Skin epidermis (tissue), 12 donors: Measurements from ENCODE around the gene EDEM3.
"Not testable (repeated sequence)": the region's sequence is repeated elsewhere in the genome, so short reads cannot be mapped to it uniquely, and the experiment has no call there.

Experiments used
- H3K27ac ChIP-seq, 21 experiments: fragments of 200-600 bp; sonication (generic) in 11 of 21; one replicate each; pipeline ENCODE4 v1.5.0; 2020; ENCODE audit warnings: mild to moderate bottlenecking in 3 of 21, inconsistent platforms in 2 of 21, moderate library complexity in 2 of 21
- H3K4me3 ChIP-seq, 7 experiments: fragments of 200-600 bp; sonication (generic) in 2 of 7; one replicate each; pipeline ENCODE4 v1.5.0; 2020; ENCODE audit warnings: inconsistent platforms in 2 of 7, mild to moderate bottlenecking in 2 of 7, moderate library complexity in 1 of 7

The EDEM3 gene

DNA sequence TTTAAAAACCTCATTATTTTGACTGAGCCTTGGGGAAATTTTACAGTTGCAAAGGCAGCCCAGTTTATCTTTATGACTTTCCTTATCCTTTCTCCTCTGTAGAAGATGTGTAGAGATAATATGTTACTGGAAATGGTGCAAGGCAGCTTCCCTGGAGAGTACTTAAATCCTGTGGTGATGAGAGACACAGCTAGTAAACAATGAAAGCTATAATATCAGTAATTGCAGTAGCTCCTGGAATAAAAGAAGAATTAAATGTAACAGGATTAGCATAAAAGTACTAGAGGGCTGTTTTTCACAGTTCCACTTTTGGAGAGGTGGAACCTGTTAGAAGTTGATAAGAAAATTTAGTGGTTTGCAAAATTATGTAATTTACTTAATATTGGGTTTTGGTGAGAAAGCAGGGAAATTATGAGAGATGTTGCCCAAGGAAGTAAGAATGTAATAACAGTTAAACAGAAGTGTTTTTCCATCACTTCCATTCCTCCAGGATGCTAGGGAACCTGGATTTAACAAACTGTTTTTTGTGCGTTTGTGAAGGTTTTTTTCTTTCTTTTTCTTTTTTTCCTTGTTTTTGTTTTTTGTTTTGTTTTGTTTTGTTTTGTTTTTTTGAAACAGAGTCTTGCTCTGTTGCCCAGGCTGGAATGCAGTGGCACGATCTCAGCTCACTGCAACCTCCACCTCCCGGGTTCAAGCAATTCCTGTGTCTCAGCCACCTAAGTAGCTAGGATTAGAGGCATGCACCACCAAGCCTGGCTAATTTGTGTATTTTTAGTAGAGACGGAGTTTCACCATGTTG lies 15.7 kb upstream of the EDEM3 start:
- H3K4me3 ChIP-seq: no peak overlapping the region
- no peak overlapping the region for H3K27ac ChIP-seq

DNA sequence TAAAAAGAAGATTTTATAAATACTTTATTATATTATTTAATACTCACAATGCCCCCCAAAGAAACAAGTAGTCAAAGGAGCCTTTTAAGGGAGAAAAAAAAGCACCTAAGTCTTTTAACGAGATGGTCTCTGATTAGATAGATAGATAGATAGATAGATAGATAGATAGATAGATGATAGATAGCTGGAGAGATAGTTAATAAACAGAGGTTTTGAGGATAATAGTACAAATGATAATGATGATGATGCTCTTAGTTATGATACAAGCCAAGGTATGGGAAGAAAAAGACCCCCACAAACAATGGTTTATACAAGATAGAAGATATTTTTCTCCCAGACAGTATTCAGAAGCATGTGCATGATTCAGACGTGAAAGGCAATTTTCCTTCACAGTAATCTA lies 14.6 kb upstream of the EDEM3 start:
- no peak overlapping the region for H3K27ac ChIP-seq
- no peak overlapping the region for H3K4me3 ChIP-seq

DNA sequence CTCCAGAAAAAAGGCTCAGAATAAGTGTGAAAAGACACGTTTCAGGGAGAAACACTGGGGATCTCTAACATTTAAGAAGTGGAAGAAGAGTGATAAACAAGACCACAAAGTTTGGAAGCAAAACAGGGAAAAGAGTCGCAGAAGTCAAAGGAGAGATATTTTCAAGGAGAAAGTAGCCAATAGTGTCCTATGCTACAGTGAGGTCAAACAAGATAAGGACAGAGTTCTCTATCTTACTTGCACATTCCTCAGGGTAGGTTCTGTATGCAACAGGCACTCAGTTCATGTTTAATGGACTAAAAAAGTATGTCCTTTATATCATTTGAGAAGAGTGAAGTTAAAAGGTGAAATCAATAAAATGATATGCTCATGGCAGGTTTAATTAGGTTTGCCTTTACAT lies 13.8 kb upstream of the EDEM3 start:
- H3K27ac ChIP-seq: no peak overlapping the region
- H3K4me3 ChIP-seq: no peak overlapping the region

DNA sequence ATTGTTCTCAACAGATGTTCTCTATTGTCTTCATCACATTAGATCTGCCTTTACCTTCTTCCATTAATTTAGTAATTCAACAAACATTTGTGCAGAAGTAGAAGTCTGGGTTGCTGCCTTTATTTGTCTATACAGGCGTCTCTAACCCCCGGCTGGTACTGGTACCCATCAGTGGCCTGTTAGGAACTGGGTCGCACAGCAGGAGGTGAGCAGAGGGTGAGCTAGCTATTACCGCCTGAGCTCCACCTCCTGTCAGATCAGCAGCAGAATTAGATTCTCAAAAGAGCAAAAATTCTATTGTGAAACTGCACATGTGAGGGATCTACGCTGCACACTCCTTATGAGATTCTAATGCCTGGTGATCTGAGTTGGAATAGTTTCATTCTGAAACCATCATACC lies 12.9 kb upstream of the EDEM3 start:
- no peak overlapping the region for H3K4me3 ChIP-seq
- no peak overlapping the region for H3K27ac ChIP-seq

DNA sequence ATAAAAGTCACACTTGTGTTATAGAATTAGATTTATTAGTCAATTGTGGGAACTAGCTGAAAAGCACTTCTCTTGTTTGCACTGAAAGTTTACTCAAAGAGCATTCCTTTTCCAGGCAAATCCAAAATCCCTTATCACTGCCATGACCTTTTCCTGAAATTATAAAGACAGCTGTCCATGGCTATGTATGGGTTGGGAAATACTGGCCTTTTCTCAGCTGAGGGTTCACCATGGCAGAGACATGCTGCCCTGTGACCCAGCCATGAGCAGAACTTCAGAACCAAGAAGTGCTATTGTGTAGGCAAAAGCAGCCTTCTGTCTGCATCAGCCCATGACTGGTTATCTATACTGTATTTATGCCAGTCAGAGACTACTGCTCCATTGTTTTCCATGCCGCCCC lies 9.8 kb upstream of the EDEM3 start:
- H3K27ac ChIP-seq: no peak overlapping the region
- H3K4me3 ChIP-seq: no peak overlapping the region

DNA sequence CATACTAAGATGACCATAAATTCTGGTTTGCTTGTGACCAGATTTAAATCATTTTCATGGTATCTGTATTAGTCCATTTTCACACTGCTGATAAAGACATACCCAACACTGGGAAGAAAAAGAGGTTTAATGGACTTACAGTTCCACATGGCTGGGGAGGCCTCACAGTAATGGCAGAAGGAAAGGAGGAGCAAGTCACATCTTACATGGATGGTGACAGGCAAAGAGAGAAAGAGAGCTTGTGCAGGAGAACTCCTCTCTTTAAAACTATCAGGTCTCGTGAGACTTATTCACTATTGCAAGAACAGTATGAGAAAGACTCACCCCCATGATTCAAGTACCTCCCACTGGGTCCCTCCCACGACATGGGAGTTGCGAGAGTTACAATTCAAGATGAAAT lies 8.9 kb upstream of the EDEM3 start:
- H3K4me3 ChIP-seq: not testable (repeated sequence)

DNA sequence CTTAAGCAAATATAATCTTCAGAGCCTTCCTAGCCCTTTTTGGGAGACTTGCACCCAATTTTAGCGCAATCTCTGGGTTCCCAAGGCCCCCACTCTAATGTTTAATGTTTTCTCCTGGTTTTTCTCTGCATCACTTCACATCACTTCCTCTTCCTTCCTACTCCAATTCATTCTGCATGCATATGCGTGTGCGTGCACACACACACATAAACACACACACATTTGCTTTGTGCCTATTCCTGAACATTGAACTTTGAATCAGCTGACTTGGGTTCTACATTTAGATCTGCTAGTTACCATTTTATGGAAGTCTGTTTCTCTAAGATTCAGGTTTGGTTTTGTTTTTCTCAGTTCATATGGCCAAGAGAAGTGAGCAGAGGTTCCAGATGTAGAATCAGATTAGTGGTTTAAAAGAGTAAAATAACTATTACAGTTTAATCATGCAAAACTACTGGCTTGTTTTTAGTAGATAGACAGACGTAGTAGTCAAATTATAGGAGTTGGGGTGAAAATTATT lies 7.4 kb upstream of the EDEM3 start:
- H3K27ac ChIP-seq: no peak overlapping the region
- H3K4me3 ChIP-seq: no peak overlapping the region

More for the DNA sequence above, 8.9 kb upstream of the EDEM3 start:
- H3K27ac ChIP-seq: not testable (repeated sequence)

DNA sequence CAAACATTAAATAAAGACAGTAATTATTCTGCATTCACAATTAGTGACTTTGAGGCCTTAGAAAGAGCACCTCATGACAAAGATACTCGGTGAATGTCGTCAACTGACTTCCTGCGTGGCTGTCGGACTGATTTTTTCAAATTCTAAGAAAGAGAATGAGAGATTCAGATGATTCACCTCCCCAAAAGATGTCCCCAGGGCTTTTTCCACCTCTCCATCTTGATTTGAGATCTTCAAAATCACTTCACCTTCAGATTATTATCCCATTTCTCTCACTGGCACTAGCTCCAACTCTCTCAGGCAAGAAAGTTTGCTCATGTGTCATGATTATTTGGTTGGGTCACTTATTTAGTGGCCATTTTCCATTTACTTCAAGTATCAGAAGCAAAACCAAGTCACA lies 5.0 kb upstream of the EDEM3 start:
- no peak overlapping the region for H3K27ac ChIP-seq
- no peak overlapping the region for H3K4me3 ChIP-seq

DNA sequence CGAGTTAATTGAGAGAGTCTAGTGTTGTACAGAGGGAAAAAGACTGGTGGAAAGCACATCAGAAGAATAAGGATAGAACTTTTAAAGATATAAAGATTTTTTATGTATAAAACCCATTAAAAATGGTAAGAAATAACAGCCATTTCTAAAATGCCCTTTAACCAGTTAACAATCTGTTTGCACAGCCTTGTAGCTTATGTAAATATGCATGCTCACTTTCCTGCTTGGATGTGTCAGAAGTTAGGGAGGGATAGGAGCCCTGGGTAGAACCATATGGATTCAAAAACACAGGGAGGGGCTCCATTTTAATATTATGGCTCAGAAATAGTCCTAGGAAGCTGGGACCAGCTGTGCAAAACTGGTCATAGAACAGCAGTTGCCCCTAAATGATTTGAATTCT lies 4.5 kb upstream of the EDEM3 start:
- H3K27ac ChIP-seq: no peak overlapping the region

DNA sequence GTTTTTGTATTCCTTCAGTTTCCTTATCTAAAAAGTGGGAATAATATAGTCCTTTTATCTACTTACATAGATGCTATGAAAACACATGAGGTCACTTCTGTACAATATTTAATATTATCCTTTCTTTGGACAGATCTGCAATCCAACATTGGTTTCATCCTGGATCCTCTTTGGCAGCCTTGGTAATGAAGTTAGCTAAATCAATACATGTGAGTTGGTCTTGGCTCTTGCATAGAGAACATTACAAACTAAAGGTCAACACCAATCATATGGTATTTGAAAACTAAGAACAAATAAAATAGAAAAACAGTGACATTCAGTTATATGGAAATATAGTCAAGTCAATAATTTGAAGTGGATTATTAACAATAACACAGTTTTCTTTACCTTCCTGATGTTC lies 3.2 kb upstream of the EDEM3 start:
- no peak overlapping the region for H3K27ac ChIP-seq
- H3K4me3 ChIP-seq: no peak overlapping the region

More for the DNA sequence above, 4.5 kb upstream of the EDEM3 start:
- H3K4me3 ChIP-seq: no peak overlapping the region

DNA sequence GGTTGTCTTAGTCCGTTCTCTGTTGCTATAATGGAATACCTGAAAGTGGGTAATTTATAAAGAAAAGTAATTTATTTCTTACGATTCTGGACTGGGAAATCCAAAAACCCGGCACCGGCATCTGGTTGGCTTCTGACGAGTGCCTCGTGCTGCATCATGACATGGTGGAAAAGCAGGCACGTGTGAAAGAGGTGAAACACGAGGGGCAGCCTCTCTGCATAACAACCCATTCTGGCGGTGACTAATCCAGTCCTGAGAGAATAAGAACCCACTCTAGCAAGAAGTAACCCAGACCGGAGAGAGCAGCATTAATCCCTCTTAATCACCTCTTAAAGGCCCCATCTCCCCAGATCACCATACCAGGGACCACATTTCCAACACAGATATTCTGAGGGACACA lies 2.7 kb upstream of the EDEM3 start:
- no peak overlapping the region for H3K27ac ChIP-seq
- no peak overlapping the region for H3K4me3 ChIP-seq

DNA sequence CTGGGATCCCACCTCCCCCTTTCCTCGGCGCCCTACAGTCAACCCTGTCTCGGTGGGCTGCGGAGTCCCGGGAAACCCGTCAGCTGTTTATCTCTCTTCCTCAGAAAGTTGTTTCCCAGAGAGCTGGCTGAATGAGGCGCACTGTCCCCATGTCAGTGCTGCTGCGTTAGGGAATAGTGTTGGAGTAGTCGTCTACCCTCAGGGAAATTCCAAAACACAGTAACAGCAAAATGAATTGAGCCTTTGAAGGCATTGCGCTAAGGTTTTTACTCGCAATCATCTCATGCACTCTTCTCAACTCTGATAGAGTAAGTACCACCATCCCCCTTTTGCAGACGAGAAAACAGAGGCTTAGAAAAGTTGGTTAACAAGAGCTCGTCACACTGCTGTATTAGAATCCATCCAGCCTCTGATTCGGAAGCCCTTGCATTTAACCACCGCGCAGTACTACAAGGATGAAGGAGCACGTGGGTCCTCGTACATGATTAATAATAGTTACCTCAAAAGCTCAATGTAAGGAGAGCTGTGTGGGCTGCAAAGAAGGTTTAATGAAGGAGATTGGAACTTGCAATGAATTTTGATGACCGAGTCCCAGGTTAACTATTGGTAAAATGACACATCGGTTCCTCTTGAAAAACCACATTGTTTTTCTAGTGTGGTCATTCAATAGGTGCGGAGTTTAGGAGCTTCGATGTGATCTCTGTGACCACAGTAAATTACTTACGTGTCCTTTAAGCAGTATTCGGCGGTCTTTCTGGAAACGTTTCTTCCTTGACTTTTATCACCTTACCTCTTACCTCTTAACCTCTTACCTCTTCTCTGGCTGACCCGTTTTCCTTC lies 788 bp upstream of the EDEM3 start:
- peak overlapping the region in 20 of 21 experiments; percentile 19 to 96 (median 84) for H3K27ac ChIP-seq
- H3K4me3 ChIP-seq: peak overlapping the region; percentile 82 to 99 (median 91)

DNA sequence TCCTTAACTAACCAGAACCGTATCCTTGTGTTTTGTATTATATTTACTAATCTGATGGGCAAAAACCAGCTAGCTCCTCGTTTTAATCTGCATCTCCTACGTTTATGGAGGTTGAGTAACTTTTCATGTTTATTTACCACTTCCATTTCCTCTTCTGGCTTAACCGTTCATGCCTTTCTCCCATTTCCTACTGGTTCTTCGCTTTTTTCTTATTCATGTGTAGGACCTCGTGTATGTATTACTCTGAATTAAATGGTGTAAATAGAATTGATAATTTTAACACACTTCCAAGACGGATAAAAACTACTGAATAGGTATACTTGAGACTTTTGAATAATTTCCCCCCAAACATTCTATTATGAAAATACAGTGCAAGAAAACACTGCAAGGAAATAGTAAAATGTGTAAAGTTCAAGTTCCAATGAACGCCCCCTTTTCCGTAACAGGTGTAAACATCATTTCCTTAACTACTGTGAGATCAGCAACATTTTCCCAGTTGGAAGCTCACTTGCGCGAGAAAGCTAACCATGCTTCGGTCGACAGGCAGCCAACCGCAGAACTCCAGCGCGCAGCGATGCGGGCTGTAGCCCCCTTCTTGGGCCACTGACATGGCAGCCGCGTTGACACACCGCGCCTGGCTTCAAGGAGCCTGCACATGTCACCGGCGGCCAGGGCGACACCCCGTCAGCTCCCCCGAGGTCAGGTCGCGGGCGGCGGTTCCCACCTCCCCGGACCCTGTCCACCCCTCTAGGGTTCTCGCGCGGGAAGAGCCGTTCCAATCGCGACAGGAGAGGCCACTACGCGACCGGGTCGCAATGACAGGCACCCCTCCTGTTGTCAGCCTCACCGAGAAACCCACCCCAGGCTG lies 816 bp downstream of the EDEM3 start:
- Histone ChIP-seq H3K27ac (peak overlapping the region; percentile 57 to 98 (median 94)), H3K4me3 (peak overlapping the region; percentile 82 to 99 (median 91))

DNA sequence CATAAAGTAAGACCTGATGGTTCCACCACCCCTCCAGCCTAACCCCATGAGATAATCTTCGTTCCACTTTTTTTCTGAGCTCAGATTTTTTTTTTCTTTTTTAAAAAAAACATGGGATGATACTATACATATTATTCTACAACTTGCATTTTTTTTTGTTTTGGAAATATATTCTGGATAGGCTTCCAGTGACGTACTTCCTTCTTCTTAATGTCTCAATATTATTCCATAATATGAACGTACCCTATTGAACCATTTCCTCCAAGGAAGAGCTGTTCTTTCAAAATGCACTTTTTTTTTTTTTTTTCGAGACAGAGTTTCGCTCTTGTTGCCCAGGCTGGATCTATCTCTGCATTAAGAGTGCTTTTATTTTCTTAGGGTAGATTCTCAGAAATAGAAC lies 1.5 kb downstream of the EDEM3 start:
- Histone ChIP-seq H3K4me3 (peak overlapping the region in 5 of 7 experiments; percentile 82 to 94 (median 87)), H3K27ac (peak overlapping the region in 2 of 21 experiments; percentile 85 to 96)

DNA sequence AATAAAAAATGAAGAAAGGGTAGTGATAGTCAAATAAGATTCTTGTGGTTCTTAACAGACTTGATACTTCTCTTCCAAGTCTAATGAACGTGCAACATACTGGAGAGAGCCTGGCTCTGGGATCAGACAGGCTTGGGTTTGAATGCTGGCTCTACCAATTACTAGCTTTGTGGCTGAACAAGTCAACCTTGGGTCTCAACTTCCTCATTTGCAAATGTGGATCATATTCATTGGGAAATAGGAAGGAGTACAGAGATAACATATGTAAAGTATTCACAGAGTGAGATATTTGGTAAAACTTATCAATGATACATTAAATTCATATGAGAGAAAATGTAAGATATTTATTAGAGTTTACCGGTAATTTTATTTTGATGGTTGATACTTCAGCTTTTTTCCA lies 2.0 kb downstream of the EDEM3 start:
- Histone ChIP-seq H3K4me3 (no peak overlapping the region), H3K27ac (no peak overlapping the region)

DNA sequence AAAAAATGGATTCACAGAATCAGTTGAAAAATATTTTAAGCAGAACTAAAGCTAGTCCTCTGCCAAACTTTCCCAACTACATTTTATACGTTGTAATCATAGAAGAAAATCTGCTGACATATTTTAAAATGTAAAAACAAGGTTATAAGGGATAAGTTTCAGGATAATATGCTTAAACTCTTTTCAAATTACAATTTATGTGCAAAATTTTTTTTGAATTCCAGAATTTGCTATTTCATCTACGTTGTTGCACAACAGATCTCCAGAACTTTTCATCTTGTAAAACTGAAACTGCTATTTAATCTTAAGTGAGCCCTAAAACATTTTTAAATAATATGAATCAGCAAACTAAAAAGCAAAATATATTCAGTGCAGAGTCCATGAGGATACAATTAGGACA lies 5.9 kb downstream of the EDEM3 start:
- H3K4me3 ChIP-seq: no peak overlapping the region
- peak overlapping the region in 3 of 21 experiments; percentile 4 to 50 (median 26) for H3K27ac ChIP-seq

DNA sequence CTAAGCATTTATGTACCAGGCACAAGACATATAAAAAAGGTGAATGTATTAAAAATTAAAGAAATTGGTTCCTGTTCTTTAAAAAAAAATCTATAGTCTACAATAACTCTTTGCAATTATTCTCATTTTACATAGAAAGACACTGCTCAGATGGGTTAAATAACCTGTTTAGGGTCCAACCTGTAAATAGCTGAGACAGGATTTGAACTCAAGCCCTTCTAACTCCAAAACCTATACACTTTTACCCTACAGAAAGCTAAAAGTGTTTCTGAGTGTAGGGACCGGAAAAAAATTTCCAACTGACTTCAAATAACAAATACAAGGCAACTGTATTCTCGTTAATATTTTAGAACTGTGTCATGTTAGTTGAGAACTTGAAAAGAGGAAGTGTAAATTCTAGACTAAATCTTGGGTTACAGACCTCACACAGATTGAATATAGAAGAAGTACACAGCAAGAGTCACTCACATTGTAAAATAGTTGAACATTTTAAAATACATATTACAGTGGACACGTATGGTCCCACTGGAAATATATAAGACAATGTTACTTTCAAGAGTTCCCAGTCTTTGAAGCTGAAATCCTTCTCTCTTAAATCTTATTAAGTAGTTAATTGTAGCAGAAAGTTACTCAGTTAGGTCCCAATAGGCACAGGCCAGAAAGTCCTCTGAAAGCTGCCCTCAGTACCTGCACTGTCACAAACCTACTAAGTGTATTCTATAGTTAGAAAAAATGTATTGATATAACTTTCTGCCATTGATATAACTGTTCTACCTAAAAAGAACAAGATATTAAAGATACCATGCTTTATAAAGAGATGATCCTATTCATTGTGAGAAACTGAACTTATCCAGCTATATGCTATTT lies 7.3 kb downstream of the EDEM3 start:
- peak overlapping the region in 1 of 21 experiments; percentile 47 for H3K27ac ChIP-seq
- H3K4me3 ChIP-seq: no peak overlapping the region

DNA sequence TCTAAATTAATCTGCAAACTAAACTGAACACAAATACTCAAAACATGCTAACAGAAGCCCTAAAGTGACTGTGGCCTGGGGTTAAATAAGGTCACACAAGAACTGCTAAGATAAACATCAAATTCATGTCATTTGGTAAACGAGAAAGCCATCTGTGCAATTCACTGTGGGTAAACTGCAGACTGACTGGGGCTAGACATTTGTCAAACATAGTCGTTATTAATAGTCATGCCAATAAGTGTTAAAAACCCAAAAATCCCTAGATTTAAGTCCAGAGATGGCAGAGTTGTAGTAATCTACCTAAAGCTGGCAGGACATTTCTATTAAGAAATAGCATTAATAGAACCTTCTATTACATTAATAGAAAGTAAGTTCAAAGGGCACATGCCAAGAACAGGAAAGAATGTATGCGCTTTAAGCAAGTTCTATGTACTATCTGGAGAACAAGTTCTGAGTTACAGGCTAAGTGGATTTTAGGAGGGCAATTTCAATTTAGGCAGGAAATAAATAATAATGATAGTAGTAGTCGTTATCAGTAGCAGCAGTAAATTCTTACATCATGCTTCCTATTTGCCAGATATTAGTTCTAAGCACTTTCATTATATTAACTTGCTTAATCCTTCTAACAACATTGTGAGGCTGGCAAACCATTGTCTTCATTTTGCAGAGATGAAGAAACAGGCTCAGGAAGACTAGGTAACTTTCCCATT lies 8.6 kb downstream of the EDEM3 start:
- Histone ChIP-seq H3K4me3 (no peak overlapping the region), H3K27ac (peak overlapping the region in 3 of 21 experiments; percentile 27 to 59 (median 44))
